GM19238 (cell line): Measurements from ENCODE around the gene AKT1S1.
"Not testable (repeated sequence)": the region's sequence is repeated elsewhere in the genome, so short reads cannot be mapped to it uniquely, and the experiment has no call there.

Source experiments
- DNase-seq: peaks from one replicate; pipeline ENCODE4 v3.0.0; 2011; ENCODE audit warnings: low spot score; ENCODE audit not compliant: insufficient read length

Gene AKT1S1

GRCh38 chr19:49877020-49877878, at the start of gene AKT1S1, which contains the start of gene TBC1D17:
AKT1S1 (minus strand) TSS chr19:49877355; CDS start chr19:49873295, 4,060 bp downstream.
TBC1D17 (plus strand) TSS chr19:49877702; CDS start chr19:49877724, 22 bp downstream.
- DNase-seq, result peak; percentile 98

- no peak for DNase-seq
These were observed 49.4 kb upstream of the AKT1S1 start for GRCh38 chr19:49926515-49926914.

GRCh38 chr19:49925486-49925885, 48.3 kb upstream of the AKT1S1 start:
- DNase-seq, result no peak

- DNase-seq, result not testable (repeated sequence)
These were observed 47.7 kb upstream of the AKT1S1 start for GRCh38 chr19:49924881-49925210.

- no peak for DNase-seq
These were observed 47.1 kb upstream of the AKT1S1 start for GRCh38 chr19:49924004-49924880.

GRCh38 chr19:49923055-49924003, 46.2 kb upstream of the AKT1S1 start:
- DNase-seq, result no peak

GRCh38 chr19:49921871-49922795, 45.0 kb upstream of the AKT1S1 start:
- no peak for DNase-seq

- DNase-seq, result no peak
These were observed 43.6 kb upstream of the AKT1S1 start for GRCh38 chr19:49920624-49921363.

- DNase-seq, result no peak
These were observed 40.9 kb upstream of the AKT1S1 start for GRCh38 chr19:49918089-49918488.

- no peak for DNase-seq
These were observed 39.9 kb upstream of the AKT1S1 start for GRCh38 chr19:49916839-49917733.

- DNase-seq, result no peak
These were observed 38.1 kb upstream of the AKT1S1 start for GRCh38 chr19:49915271-49915670.

GRCh38 chr19:49913720-49914119, 36.6 kb upstream of the AKT1S1 start:
- DNase-seq, result no peak

- no peak for DNase-seq
These were observed 36.0 kb upstream of the AKT1S1 start for GRCh38 chr19:49912965-49913685.

- peak; percentile 68 for DNase-seq
These were observed 34.4 kb upstream of the AKT1S1 start for GRCh38 chr19:49911381-49912145.

GRCh38 chr19:49910179-49910578, 33.0 kb upstream of the AKT1S1 start:
- DNase-seq, result no peak

GRCh38 chr19:49908480-49909420, 31.6 kb upstream of the AKT1S1 start:
- DNase-seq, result no peak
